Mesothelial cell of epicardium (in vitro differentiated cells): ENCODE data around the gene FOXP1. TPM values are rescaled to one million over a fixed set of nuclear protein-coding genes. Genes with fewer than 3 reads are reported as not detected.

ENCODE experiments used
- DNase-seq, 2 experiments: peaks; one replicate each; pipeline ENCODE4 v3.0.0; 2021; ENCODE audit warnings: low spot score in 2 of 2; ENCODE audit not compliant: unreplicated experiment in 2 of 2
- H3K27ac Mint-ChIP-seq: 2 replicates; pipeline ENCODE4 v1.8.0; 2021; ENCODE audit warnings: mixed read lengths
- H3K27me3 Mint-ChIP-seq: 2 replicates; pipeline ENCODE4 v1.8.0; 2021; ENCODE audit warnings: low read depth, mixed read lengths
- H3K36me3 Mint-ChIP-seq: 2 replicates; pipeline ENCODE4 v1.8.0; 2021; ENCODE audit warnings: mixed read lengths
- H3K4me1 Mint-ChIP-seq: 2 replicates; pipeline ENCODE4 v1.8.0; 2021; ENCODE audit warnings: mixed read lengths
- H3K4me3 Mint-ChIP-seq: 2 replicates; pipeline ENCODE4 v1.8.0; 2021; ENCODE audit warnings: mild to moderate bottlenecking, moderate library complexity, mixed read lengths
- H3K9me3 Mint-ChIP-seq: 2 replicates; pipeline ENCODE4 v1.8.0; 2021; ENCODE audit warnings: mixed read lengths
- CTCF ChIP-seq: fragments of 200-600 bp; sonication (generic); IDR thresholded peaks from one replicate; pipeline ENCODE4 v1.5.0; 2021; ENCODE audit warnings: antibody characterized with exemption; ENCODE audit not compliant: unreplicated experiment
- total RNA-seq: library from RNA; stranded (reverse); gene quantifications from 3 replicates; pipeline ENCODE4 v1.2.1, GENCODE V29; 2021

Gene FOXP1
- total RNA-seq, 1 donor from 2014 or later, result 187 TPM

GRCh38 chr3:71513081-71513480 lies 70.4 kb downstream of the FOXP1 start:
- no peaks in the 10 kb centered on the region for H3K27me3 Mint-ChIP-seq
- H3K9me3 Mint-ChIP-seq, result no peaks in the 10 kb centered on the region
- no peak overlapping the region for H3K27ac Mint-ChIP-seq
- H3K36me3 Mint-ChIP-seq, result no peaks in the 10 kb centered on the region
- no peak for DNase-seq
- H3K4me3 Mint-ChIP-seq, result no peak overlapping the region
- TF ChIP-seq CTCF, result no peak
- peaks cover 59% of the 10 kb centered on the region for H3K4me1 Mint-ChIP-seq

- H3K27ac Mint-ChIP-seq, result peak overlapping the region; percentile 47
- no peak for DNase-seq
- no peaks in the 10 kb centered on the region for H3K9me3 Mint-ChIP-seq
- H3K4me3 Mint-ChIP-seq, result no peak overlapping the region
- TF ChIP-seq CTCF, result no peak
- H3K27me3 Mint-ChIP-seq, result no peaks in the 10 kb centered on the region
- H3K4me1 Mint-ChIP-seq, result peaks cover 53% of the 10 kb centered on the region
- no peaks in the 10 kb centered on the region for H3K36me3 Mint-ChIP-seq
These were observed 71.0 kb downstream of the FOXP1 start for GRCh38 chr3:71512544-71512943.

GRCh38 chr3:71512000-71512399 lies 71.5 kb downstream of the FOXP1 start:
- TF ChIP-seq CTCF, result no peak
- Mint-ChIP-seq H3K4me1 (peaks cover 48% of the 10 kb centered on the region), H3K36me3 (peaks cover 3% of the 10 kb centered on the region), H3K9me3 (no peaks in the 10 kb centered on the region), H3K27ac (peak overlapping the region; percentile 47), H3K27me3 (no peaks in the 10 kb centered on the region), H3K4me3 (no peak overlapping the region)
- no peak for DNase-seq

GRCh38 chr3:71511446-71511845 lies 72.1 kb downstream of the FOXP1 start:
- H3K36me3 Mint-ChIP-seq, result peaks cover 4% of the 10 kb centered on the region

GRCh38 chr3:71511037-71511436 lies 72.5 kb downstream of the FOXP1 start:
- Mint-ChIP-seq H3K27ac (peak overlapping the region; percentile 94), H3K4me1 (peaks cover 43% of the 10 kb centered on the region), H3K9me3 (no peaks in the 10 kb centered on the region), H3K36me3 (peaks cover 4% of the 10 kb centered on the region), H3K4me3 (no peak overlapping the region), H3K27me3 (no peaks in the 10 kb centered on the region)
- no peak for DNase-seq
- no peak for TF ChIP-seq CTCF

More at GRCh38 chr3:71511446-71511845, 72.1 kb downstream of the FOXP1 start:
- no peak for DNase-seq
- H3K4me3 Mint-ChIP-seq, result no peak overlapping the region
- H3K27ac Mint-ChIP-seq, result peak overlapping the region; percentile 94
- H3K4me1 Mint-ChIP-seq, result peaks cover 45% of the 10 kb centered on the region
- no peaks in the 10 kb centered on the region for H3K27me3 Mint-ChIP-seq
- no peak for TF ChIP-seq CTCF
- no peaks in the 10 kb centered on the region for H3K9me3 Mint-ChIP-seq

- H3K4me3 Mint-ChIP-seq, result no peak overlapping the region
- no peak for TF ChIP-seq CTCF
- H3K4me1 Mint-ChIP-seq, result peaks cover 40% of the 10 kb centered on the region
- H3K27me3 Mint-ChIP-seq, result no peaks in the 10 kb centered on the region
- no peaks in the 10 kb centered on the region for H3K9me3 Mint-ChIP-seq
- H3K27ac Mint-ChIP-seq, result peak overlapping the region; percentile 94
- DNase-seq, result no peak
- peaks cover 4% of the 10 kb centered on the region for H3K36me3 Mint-ChIP-seq
These were observed 73.0 kb downstream of the FOXP1 start for GRCh38 chr3:71510510-71510909.
